Osteoblast (primary cell): ENCODE results near the gene RGS9BP. TPM values are rescaled to one million over a fixed set of nuclear protein-coding genes. Genes with fewer than 3 reads are reported as not detected.

ENCODE experiments used
- DNase-seq: peaks from one replicate; pipeline ENCODE4 v3.0.0; 2011; ENCODE audit warnings: low spot score, mixed read lengths; ENCODE audit not compliant: insufficient read length; ENCODE audit errors: missing footprints
- H2AFZ ChIP-seq: 2 replicates; pipeline ENCODE4 v1.6.0; 2011; ENCODE audit warnings: mild to moderate bottlenecking, low read length
- H3K27ac ChIP-seq: 2 replicates; pipeline ENCODE4 v1.5.1; 2011; ENCODE audit warnings: mild to moderate bottlenecking, low read depth, low read length, moderate library complexity
- H3K27me3 ChIP-seq: 2 replicates; pipeline ENCODE4 v1.6.0; 2012; ENCODE audit warnings: mild to moderate bottlenecking, control low read depth, inconsistent platforms, low read length, moderate library complexity; ENCODE audit not compliant: insufficient read depth
- H3K36me3 ChIP-seq: 2 replicates; pipeline ENCODE4 v1.5.1; 2011; ENCODE audit warnings: mild to moderate bottlenecking, low read length, control low read depth, moderate library complexity; ENCODE audit not compliant: insufficient read depth
- H3K4me1 ChIP-seq: 2 replicates; pipeline ENCODE4 v1.5.1; 2011; ENCODE audit warnings: mild to moderate bottlenecking, low read length, control low read depth, moderate library complexity; ENCODE audit not compliant: insufficient read depth
- H3K4me2 ChIP-seq: 2 replicates; pipeline ENCODE4 v1.6.0; 2011; ENCODE audit warnings: mild to moderate bottlenecking, low read length; ENCODE audit not compliant: insufficient read depth
- H3K4me3 ChIP-seq: fragments of 200-600 bp; sonication (generic); 3 replicates; pipeline ENCODE4 v1.5.1; 2012; ENCODE audit warnings: mild to moderate bottlenecking, low read length, inconsistent platforms; ENCODE audit not compliant: insufficient read depth
- H3K79me2 ChIP-seq: 2 replicates; pipeline ENCODE4 v1.6.0; 2012; ENCODE audit warnings: mild to moderate bottlenecking, low read length, control low read depth, inconsistent platforms; ENCODE audit not compliant: insufficient read depth
- H3K9me3 ChIP-seq: 2 replicates; pipeline ENCODE4 v1.5.1; 2011; ENCODE audit warnings: low read depth, low read length, control low read depth
- H4K20me1 ChIP-seq: 2 replicates; pipeline ENCODE4 v1.6.0; 2012; ENCODE audit warnings: mild to moderate bottlenecking, low read length, control low read depth; ENCODE audit not compliant: insufficient read depth
- total RNA-seq: library from RNA; depleted of rRNA; stranded (reverse); fragments of >200 nt; gene quantifications from 2 replicates; pipeline ENCODE4 v1.2.3, GENCODE V29; 2012
- TF ChIP-seq, protein P1 (sequence below): IDR thresholded peaks from 2 replicates; pipeline ENCODE4 v1.5.1; 2011; ENCODE audit warnings: mild to moderate bottlenecking, low read depth, low read length, moderate library complexity; ENCODE audit errors: extremely low read depth

Gene RGS9BP, protein sequence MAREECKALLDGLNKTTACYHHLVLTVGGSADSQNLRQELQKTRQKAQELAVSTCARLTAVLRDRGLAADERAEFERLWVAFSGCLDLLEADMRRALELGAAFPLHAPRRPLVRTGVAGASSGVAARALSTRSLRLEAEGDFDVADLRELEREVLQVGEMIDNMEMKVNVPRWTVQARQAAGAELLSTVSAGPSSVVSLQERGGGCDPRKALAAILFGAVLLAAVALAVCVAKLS
- total RNA-seq = 0.59 and 0.72 TPM in 2 replicates

DNA sequence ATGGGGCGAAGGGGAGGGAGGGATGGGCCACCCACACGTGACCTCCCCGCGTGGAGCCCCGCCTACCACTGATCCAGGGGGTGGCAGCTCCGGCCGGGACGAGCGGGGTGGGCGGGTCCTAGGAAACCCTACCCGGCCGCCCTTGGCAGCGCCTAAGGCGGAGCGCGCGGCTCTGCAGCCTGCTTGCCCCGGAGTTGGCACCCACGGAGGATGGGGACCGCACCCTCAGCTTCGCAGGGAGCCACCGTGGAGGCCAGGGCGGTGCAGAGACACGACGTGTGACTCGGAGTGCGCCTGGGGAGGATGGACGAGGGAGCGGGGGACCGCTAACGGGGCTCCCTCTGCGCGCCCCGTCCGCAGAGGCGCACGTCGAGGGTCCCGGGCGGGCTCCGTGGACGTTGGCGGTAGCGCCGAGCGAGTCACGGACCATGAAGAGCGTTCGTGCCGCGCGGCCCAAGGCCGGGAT is at the start of gene RGS9BP:
Gene RGS9BP (plus strand): TSS at position 129 of the 466 bp plus-strand sequence. CDS start 416 bp downstream, outside the sequence.
- Histone ChIP-seq H3K27me3 (peaks cover 22% of the 10 kb centered on the region), H3K4me2 (peak within 1 kb of the TSS; percentile 80), H4K20me1 (peaks cover 28% of the 10 kb centered on the region), H3K9me3 (no peaks in the 10 kb centered on the region), H3K4me1 (peaks cover 10% of the 10 kb centered on the region), H3K4me3 (peak within 1 kb of the TSS; percentile 96), H2AFZ (peak within 1 kb of the TSS; percentile 88), H3K27ac (no peak within 1 kb of the TSS), H3K36me3 (no peaks in the 10 kb centered on the region), H3K79me2 (peaks cover 42% of the 10 kb centered on the region)
- TF ChIP-seq, protein P1, sequence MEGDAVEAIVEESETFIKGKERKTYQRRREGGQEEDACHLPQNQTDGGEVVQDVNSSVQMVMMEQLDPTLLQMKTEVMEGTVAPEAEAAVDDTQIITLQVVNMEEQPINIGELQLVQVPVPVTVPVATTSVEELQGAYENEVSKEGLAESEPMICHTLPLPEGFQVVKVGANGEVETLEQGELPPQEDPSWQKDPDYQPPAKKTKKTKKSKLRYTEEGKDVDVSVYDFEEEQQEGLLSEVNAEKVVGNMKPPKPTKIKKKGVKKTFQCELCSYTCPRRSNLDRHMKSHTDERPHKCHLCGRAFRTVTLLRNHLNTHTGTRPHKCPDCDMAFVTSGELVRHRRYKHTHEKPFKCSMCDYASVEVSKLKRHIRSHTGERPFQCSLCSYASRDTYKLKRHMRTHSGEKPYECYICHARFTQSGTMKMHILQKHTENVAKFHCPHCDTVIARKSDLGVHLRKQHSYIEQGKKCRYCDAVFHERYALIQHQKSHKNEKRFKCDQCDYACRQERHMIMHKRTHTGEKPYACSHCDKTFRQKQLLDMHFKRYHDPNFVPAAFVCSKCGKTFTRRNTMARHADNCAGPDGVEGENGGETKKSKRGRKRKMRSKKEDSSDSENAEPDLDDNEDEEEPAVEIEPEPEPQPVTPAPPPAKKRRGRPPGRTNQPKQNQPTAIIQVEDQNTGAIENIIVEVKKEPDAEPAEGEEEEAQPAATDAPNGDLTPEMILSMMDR = no peak
- DNase-seq = peak; percentile 94

GRCh38 chr19:32626969-32627368 is 48.7 kb upstream of the RGS9BP start:
- TF ChIP-seq, protein P1 = no peak
- peak; percentile 46 for DNase-seq
- no peaks in the 10 kb centered on the region for H3K27me3 ChIP-seq
- no peaks in the 10 kb centered on the region for H3K79me2 ChIP-seq
- no peaks in the 10 kb centered on the region for H4K20me1 ChIP-seq
- H3K9me3 ChIP-seq = no peaks in the 10 kb centered on the region
- no peak overlapping the region for H3K27ac ChIP-seq
- no peaks in the 10 kb centered on the region for H3K4me1 ChIP-seq
- H3K4me3 ChIP-seq = no peak overlapping the region
- H3K4me2 ChIP-seq = no peak overlapping the region
- no peak overlapping the region for H2AFZ ChIP-seq
- H3K36me3 ChIP-seq = peaks cover 46% of the 10 kb centered on the region

DNA sequence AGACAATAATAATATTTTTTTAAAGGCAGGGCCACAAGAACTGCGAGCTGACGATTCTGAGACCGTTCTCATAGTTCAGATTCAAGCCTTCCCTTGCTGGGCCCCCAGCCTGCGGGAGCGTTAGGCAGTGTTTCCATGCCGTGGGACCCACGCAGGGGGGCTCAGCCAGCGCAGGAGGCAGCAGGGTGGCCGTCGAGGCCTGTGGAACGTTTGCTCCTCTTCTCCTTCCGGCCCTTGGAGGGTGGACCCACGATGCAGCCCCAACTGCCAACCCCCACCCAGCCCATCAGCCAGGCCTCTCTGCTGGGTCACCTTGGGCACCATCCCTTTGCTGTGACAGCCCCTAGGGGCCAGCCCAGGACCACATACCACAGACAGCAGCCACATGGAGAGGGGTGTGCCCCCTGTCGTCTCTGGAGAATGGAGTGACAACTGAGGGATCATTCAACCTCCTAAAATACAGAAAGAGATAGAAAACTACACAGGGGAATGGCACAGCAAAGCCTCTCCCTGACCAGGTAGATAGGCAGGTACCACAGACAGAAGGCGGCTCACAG is 47.9 kb upstream of the RGS9BP start:
- H3K36me3 ChIP-seq = peaks cover 42% of the 10 kb centered on the region
- H2AFZ ChIP-seq = no peak overlapping the region
- no peaks in the 10 kb centered on the region for H3K9me3 ChIP-seq
- H3K4me3 ChIP-seq = no peak overlapping the region
- no peak for DNase-seq
- H3K27me3 ChIP-seq = no peaks in the 10 kb centered on the region
- TF ChIP-seq, protein P1 = no peak
- H3K4me1 ChIP-seq = no peaks in the 10 kb centered on the region
- no peaks in the 10 kb centered on the region for H4K20me1 ChIP-seq
- H3K27ac ChIP-seq = no peak overlapping the region
- H3K79me2 ChIP-seq = no peaks in the 10 kb centered on the region
- H3K4me2 ChIP-seq = no peak overlapping the region

GRCh38 chr19:32630338-32630737 is 45.3 kb upstream of the RGS9BP start:
- no peaks in the 10 kb centered on the region for H4K20me1 ChIP-seq
- DNase-seq = no peak
- H3K27me3 ChIP-seq = no peaks in the 10 kb centered on the region
- H3K4me3 ChIP-seq = no peak overlapping the region
- H3K9me3 ChIP-seq = no peaks in the 10 kb centered on the region
- no peak overlapping the region for H2AFZ ChIP-seq
- no peaks in the 10 kb centered on the region for H3K4me1 ChIP-seq
- H3K27ac ChIP-seq = no peak overlapping the region
- H3K79me2 ChIP-seq = no peaks in the 10 kb centered on the region
- H3K36me3 ChIP-seq = peaks cover 33% of the 10 kb centered on the region
- no peak overlapping the region for H3K4me2 ChIP-seq
- TF ChIP-seq, protein P1 = no peak
